HG03175 (cell line): ENCODE data around the gene TBPL2.
"Not testable (repeated sequence)": the region's sequence is repeated elsewhere in the genome, so short reads cannot be mapped to it uniquely, and the experiment has no call there.

Source experiments
- ATAC-seq: cut with Tn5 transposase; IDR thresholded peaks from one replicate; pipeline ENCODE4 v1.9.1; 2021; ENCODE audit warnings: mild to moderate bottlenecking, moderate library complexity; ENCODE audit not compliant: unreplicated experiment

TBPL2 gene

DNA sequence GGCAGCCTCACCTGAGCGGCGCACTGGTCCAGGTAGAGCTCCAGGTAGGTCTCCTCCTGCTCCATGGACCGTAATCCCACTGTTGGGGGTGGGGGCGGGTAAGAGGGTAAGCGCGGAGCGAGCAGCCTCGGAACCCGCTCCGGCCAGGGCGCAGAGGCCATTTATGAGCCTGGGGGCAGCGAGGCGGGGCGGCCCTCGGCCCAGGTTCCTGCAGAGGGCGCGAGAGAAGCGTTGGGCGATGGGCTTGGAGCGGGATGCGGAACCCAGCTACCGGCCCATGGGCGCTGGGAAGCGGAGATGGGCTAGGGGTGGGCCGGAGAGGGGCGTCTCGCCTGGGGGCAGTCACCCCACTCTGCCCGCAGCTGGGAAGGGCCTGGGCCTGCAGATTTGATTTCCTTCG is at the start of gene TBPL2:
TSS of gene TBPL2 (minus strand) at position 232 of the 400 bp plus-strand sequence. CDS start at position 65, 167 bp downstream.
- no peak for ATAC-seq

DNA sequence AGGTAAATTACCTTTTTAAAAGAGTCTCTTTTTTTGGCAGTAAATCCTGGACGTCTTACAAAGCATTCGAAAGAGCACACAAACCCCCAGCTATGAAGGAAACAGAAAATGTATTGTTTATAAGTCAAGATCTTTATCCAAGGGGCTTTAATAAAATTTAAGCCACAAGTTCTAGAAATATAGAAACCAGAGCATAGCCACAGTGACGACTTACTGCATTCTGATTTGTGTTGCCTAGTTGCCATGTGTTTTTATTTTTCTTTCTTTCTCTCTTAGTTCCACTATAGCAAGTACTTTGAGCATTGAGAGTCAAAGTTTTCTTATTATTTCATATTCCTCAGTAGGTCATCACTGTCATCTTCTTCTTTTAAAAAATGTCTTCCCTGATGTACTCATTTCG is 47.8 kb upstream of the TBPL2 start:
- no peak for ATAC-seq

GRCh38 chr14:55482936-55483605 is 42.7 kb upstream of the TBPL2 start:
- ATAC-seq = no peak

GRCh38 chr14:55481769-55482168 is 41.4 kb upstream of the TBPL2 start:
- no peak for ATAC-seq

- no peak for ATAC-seq
Measured at GRCh38 chr14:55477680-55478079, 37.3 kb upstream of the TBPL2 start.

DNA sequence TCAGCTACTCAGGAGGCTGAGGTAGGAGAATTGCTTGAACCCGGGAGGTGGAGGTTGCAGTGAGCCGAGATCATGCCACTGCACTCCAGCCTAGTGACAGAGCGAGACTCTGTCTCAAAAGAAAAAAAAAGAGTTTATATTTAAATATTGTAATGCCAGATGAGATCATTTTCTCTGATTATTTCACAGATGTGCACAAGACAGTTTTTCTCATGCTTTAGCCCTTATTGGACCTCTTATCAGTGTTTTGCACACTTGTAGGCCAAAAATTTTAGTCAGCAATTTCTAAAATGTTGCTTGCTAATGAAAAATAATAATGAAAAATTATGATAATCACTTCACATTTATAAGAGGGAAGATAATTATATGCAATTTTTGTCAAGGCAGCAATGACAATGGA is 36.0 kb upstream of the TBPL2 start:
- not testable (repeated sequence) for ATAC-seq

- ATAC-seq = no peak
Measured at GRCh38 chr14:55473786-55474185, 33.4 kb upstream of the TBPL2 start.

DNA sequence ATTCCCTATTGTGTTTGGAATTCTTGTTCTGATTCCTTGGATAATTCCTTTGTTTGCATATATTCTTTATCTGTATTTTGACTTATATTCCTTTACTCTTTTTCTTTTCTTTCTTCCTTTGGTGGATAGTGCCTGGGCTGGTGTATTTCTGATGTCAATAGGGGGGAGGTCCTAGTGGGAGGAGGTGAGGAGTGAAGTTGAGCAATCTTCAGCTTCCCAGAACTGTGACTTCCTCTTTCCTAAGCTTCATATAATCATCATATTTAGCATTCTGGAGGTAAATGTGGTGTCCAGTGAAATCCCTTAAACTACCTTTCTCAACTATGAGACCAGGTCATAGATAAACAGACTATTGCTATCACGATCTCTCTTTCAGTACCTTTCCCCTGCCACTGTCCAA is 29.6 kb upstream of the TBPL2 start:
- no peak for ATAC-seq

- no peak for ATAC-seq
Measured at GRCh38 chr14:55467307-55467706, 26.9 kb upstream of the TBPL2 start.

- ATAC-seq = peak; percentile 83
Measured at GRCh38 chr14:55458800-55459515, 18.5 kb upstream of the TBPL2 start.

DNA sequence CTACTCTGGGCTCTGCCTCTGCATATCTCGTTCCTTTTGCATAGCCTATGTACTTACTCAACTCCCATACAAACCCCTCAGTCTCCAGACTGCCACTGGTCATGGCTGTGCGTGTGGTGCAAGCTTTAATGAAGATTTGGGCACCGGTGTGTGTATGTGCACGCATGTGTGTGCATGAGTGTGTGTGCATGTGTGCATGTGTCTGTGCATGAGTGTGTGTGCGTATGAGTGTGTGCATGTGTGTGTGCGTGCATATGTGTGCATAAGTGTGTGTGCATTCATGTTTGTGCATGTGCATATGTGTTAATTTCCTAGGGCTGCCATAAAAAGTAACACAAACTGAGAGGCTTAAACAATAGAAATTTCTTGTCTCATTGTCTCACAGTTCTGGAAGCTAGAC is 17.1 kb upstream of the TBPL2 start:
- ATAC-seq = no peak

GRCh38 chr14:55456411-55456810 is 16.0 kb upstream of the TBPL2 start:
- ATAC-seq = not testable (repeated sequence)

GRCh38 chr14:55454264-55455002 is 14.0 kb upstream of the TBPL2 start:
- ATAC-seq = no peak

DNA sequence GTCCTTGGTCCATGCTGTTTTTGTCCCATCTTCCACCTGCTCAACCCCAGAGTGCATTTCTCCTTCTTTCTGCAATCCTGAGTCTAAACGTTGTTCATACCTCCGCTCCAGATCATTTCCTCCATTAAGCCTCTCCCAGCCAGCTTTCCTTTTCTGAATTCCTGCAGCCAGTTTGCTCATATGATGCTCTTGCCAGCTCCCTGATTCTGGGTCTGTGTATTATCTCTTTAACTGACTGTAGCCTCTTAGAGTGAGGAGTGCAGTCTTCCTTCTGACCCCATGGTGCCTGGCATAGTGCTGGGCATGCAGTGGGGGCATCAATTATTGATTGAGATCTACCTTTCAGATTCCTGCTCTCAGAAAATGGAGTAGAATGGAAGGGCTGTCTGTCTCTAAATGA is 11.5 kb upstream of the TBPL2 start:
- ATAC-seq = no peak

DNA sequence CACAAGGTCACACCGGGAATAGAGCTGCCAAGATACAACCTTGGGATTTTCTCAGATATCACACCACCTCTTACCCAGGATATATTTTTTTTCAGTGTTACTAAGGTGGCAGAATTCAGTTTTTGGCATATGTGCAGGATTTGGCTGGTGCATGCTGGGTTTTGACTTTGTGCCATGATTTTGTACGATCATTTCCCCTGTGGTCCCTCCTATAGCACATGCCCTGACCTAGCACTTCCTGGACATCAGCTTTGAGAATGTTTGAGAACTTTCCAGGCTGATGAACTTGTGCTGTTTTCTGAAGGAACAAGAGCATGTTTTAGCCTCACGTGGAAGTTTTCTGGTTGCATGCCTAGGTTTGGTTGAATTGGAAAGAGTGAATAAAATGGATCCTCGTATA is 11.0 kb upstream of the TBPL2 start:
- no peak for ATAC-seq

GRCh38 chr14:55450987-55451386 is 10.6 kb upstream of the TBPL2 start:
- ATAC-seq = no peak

DNA sequence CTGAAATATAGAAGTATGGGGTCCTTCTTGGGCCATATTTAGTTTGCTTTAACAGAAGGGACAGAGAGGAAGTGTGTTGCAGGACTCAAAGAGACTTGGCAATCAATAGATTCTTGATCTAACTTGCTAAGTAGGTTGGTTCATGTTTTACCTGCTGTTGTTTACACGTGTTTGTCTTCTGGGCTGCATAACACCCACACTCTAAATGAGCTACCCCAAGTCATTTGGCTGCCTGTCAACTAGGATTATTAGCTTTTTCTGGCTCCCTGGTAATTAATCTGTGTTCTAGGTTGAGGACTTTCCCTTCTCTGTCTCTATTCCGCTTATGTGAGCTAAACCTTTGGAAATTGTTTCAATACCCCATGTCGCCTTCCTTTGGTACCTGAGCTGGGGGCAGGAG is 10.1 kb upstream of the TBPL2 start:
- no peak for ATAC-seq

DNA sequence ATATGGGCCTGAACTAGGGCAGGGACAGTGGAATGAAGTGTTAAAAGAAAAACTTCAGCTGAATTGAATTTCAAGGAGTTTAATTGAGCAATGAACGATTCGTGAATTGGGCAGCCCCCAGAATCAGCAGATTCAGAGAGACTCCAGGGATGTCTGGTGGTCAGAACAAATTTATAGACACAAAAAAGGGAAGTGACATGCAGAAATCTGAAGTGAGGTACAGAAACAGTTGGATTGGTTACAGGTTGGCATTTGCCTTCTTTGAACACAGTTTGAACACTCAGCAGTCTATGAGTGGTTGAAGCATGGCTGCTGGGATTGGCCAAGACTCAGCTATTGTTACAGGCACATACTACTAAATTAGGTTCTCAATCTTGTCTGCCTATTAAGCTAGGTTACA is 9.7 kb upstream of the TBPL2 start:
- ATAC-seq = no peak

- ATAC-seq = no peak
Measured at GRCh38 chr14:55449116-55449515, 8.7 kb upstream of the TBPL2 start.

DNA sequence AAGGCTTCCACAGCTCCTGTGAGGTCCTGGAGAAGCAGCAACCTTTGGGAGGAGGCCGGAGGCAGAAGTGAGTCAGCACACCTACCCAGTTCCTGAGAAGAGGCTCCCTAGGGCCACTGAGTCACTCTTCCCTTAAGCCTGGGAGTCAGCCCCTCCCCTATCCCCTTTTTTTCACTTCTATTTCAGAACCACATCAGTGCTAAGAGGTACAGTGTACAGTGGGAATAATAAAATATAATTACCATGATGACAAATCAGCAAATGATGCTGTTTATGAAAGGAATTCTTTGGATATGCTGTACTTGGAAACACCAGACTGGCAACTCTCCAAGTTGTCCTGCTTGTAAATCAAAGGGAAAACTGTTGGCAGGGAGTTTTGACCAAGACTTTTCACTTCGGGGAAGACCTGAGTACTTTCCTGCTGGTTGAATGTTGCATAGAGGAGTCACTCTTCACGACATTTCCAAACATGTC is 7.8 kb upstream of the TBPL2 start:
- ATAC-seq = no peak

DNA sequence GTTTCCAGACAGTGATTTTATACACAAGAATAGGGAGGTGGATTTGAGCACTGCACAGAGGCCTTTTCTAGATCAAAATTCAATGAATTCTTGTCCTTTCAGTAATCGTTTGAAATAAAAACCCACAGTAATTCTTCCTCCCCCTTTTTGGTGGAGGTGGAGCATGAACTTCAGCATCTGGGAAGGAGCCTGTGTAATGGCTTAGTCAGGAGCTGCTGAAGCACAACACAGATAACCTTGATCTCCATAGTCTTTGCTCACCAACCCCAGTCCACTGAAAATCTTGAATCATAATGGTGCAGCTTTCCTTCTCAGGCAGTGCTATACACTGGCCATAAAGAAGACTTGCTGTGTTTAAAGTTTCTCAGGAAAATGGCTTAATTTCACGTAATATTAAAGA is 6.4 kb upstream of the TBPL2 start:
- no peak for ATAC-seq
